ENCODE data around the gene ZBTB2. TPM values are rescaled to one million over a fixed set of nuclear protein-coding genes. Genes with fewer than 3 reads are reported as not detected.

The ZBTB2 gene
- total and polyA plus RNA-seq, 10 of the 15 experiments (the other 5 are each of a cell fraction or from before 2014, with no cell fraction given): 4.2 to 21.9 (median 15.0) TPM

DNA sequence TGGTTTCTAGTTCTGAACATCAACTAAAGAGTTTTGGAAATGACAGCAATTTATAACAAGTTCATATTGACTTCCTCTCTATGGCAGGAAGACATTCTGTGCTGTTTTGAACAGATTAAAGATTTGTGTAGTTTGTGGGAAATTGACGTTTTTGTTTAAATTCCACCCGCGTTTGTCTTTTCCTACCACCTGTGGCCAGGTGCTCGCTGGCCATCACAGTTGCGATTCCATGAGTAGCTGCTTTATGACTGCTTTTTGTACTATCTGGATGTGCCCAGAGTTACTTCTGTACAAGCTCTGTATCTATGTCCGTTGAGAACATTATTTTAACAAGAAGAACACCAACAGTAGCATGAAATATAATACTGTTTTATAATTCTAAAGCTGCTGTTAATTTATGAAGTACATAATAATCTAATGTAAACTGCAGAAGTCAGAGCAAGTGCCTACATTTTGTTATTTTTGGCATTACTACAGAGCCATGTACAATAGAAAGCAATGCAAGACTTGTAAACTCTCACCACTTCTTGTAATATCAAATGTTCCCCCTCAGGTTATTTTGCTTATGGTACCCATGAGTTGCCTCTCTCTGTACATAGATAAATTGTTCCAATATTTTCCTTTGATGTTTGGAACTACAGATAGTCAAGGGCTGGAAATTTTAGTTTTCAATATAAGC, 33.5 kb downstream of the ZBTB2 start:
- Histone ChIP-seq H3K27ac (ENCODE audit: control insufficient read depth, insufficient read depth) (no peak overlapping the region), H3K9me3 (replicated peaks; ENCODE audit: control insufficient read depth, insufficient read depth, low read length) (no peaks in the 10 kb centered on the region), H3K4me2 (ENCODE audit: control insufficient read depth, insufficient read depth) (no peak overlapping the region), H3K27me3 (replicated peaks in 1 of 2; ENCODE audit: control insufficient read depth in 2 of 2, insufficient read depth in 2 of 2, low read length in 1 of 2) (no peaks in the 10 kb centered on the region), H3K9ac (ENCODE audit: control insufficient read depth, insufficient read depth, low read length) (no peak overlapping the region), H3K4me1 (ENCODE audit: control insufficient read depth, insufficient read depth, low read length) (no peaks in the 10 kb centered on the region), H3K79me2 (ENCODE audit: control insufficient read depth, insufficient read depth, low read length) (no peaks in the 10 kb centered on the region), H4K20me1 (ENCODE audit: control insufficient read depth, insufficient read depth) (no peaks in the 10 kb centered on the region), H3K4me3 (no peak overlapping the region), H2AFZ (ENCODE audit: control insufficient read depth, low read depth, low read length) (no peak overlapping the region), H3K36me3 (ENCODE audit: control insufficient read depth in 2 of 2, insufficient read depth in 2 of 2, low read length in 1 of 2) (no peaks in the 10 kb centered on the region; a peak in 1 of 4 replicates)
- SMC1A ChIA-PET (ENCODE audit: uncharacterized antibody, unreplicated experiment): interaction anchor here (0.8 kb wide), 1 partner anchor 37 kb away, joined by 3 read pairs; no protein-coding TSS in a partner anchor
- ATAC-seq (no peak), FAIRE-seq (no peak), DNase-seq (ENCODE audit: low read depth, low spot score) (no peak)
- intact Hi-C loops (cut with micrococcal nuclease; ENCODE audit: unreplicated experiment): no loop called here
- RAD21 ChIA-PET (ENCODE audit: unreplicated experiment): no interaction called here
- POLR2A ChIA-PET: interaction anchor here (0.5 to 0.8 kb wide), 2 partner anchors 9 to 113 kb away, joined by 3 to 4 read pairs; no protein-coding TSS in a partner anchor
- BruUV-seq (replicated peaks): no TSS peak
- TF ChIP-seq NFIC (IDR thresholded peaks at IDR 0.05; ENCODE audit: low read depth, low read length) (no peak), RBBP5 (conservative IDR thresholded peaks at IDR 0.05) (no peak), CEBPB (IDR thresholded peaks at IDR 0.05; ENCODE audit: borderline replicate concordance in 1 of 2, low read depth in 2 of 2, low read length in 2 of 2) (no peak), ASH2L (IDR thresholded peaks at IDR 0.05; ENCODE audit: borderline replicate concordance, low read depth) (no peak), IKZF2 (IDR thresholded peaks at IDR 0.05) (no peak), ZNF24 (IDR thresholded peaks at IDR 0.05) (no peak), FOS (IDR thresholded peaks at IDR 0.05; ENCODE audit: borderline replicate concordance, extremely low read depth, insufficient read length) (no peak), NFYB (IDR thresholded peaks at IDR 0.05; ENCODE audit: insufficient read depth, low read depth, low read length) (no peak), EZH2 (IDR thresholded peaks at IDR 0.05; ENCODE audit: borderline replicate concordance, control insufficient read depth, low read depth, low read length) (no peak), KAT2A (conservative IDR thresholded peaks at IDR 0.05; ENCODE audit: control insufficient read depth, low read depth, low read length) (no peak), BACH1 (IDR thresholded peaks at IDR 0.05; ENCODE audit: borderline replicate concordance) (no peak), CBX5 (IDR thresholded peaks at IDR 0.05; ENCODE audit: low read depth) (no peak), KDM1A (IDR thresholded peaks at IDR 0.05; ENCODE audit: borderline replicate concordance) (no peak)
- TF ChIP-seq, protein P1, sequence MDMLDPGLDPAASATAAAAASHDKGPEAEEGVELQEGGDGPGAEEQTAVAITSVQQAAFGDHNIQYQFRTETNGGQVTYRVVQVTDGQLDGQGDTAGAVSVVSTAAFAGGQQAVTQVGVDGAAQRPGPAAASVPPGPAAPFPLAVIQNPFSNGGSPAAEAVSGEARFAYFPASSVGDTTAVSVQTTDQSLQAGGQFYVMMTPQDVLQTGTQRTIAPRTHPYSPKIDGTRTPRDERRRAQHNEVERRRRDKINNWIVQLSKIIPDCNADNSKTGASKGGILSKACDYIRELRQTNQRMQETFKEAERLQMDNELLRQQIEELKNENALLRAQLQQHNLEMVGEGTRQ (IDR thresholded peaks at IDR 0.05; ENCODE audit: borderline replicate concordance, low read depth, low read length): no peak
- TF ChIP-seq, protein P2, sequence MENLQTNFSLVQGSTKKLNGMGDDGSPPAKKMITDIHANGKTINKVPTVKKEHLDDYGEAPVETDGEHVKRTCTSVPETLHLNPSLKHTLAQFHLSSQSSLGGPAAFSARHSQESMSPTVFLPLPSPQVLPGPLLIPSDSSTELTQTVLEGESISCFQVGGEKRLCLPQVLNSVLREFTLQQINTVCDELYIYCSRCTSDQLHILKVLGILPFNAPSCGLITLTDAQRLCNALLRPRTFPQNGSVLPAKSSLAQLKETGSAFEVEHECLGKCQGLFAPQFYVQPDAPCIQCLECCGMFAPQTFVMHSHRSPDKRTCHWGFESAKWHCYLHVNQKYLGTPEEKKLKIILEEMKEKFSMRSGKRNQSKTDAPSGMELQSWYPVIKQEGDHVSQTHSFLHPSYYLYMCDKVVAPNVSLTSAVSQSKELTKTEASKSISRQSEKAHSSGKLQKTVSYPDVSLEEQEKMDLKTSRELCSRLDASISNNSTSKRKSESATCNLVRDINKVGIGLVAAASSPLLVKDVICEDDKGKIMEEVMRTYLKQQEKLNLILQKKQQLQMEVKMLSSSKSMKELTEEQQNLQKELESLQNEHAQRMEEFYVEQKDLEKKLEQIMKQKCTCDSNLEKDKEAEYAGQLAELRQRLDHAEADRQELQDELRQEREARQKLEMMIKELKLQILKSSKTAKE (IDR thresholded peaks at IDR 0.05; ENCODE audit: low read depth, poor library complexity, severe bottlenecking): no peak
- TF ChIP-seq, protein P3, sequence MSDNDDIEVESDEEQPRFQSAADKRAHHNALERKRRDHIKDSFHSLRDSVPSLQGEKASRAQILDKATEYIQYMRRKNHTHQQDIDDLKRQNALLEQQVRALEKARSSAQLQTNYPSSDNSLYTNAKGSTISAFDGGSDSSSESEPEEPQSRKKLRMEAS (IDR thresholded peaks at IDR 0.05; ENCODE audit: low read depth, low read length): no peak
- TF ChIP-seq, protein P4, sequence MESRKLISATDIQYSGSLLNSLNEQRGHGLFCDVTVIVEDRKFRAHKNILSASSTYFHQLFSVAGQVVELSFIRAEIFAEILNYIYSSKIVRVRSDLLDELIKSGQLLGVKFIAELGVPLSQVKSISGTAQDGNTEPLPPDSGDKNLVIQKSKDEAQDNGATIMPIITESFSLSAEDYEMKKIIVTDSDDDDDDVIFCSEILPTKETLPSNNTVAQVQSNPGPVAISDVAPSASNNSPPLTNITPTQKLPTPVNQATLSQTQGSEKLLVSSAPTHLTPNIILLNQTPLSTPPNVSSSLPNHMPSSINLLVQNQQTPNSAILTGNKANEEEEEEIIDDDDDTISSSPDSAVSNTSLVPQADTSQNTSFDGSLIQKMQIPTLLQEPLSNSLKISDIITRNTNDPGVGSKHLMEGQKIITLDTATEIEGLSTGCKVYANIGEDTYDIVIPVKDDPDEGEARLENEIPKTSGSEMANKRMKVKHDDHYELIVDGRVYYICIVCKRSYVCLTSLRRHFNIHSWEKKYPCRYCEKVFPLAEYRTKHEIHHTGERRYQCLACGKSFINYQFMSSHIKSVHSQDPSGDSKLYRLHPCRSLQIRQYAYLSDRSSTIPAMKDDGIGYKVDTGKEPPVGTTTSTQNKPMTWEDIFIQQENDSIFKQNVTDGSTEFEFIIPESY (IDR thresholded peaks at IDR 0.05): no peak
- WGBS (ENCODE audit: insufficient coverage, insufficient replicate concordance, low lambda C conversion rate, missing lambda C conversion rate): 55% methylated on average over 6 of the region's 6 CpGs
- in situ Hi-C loops (cut with MboI): no loop called here
- CTCF ChIA-PET: interaction anchor here (1.2 to 2.0 kb wide), 6 partner anchors 12 to 466 kb away, joined by 3 to 10 read pairs (median 4); no protein-coding TSS in a partner anchor
